Astrocyte of the spinal cord (primary cell): ENCODE measurements around the gene MAST4.

Source experiments
- DNase-seq: peaks from one replicate; pipeline ENCODE4 v3.0.0; 2011; ENCODE audit warnings: low read depth, low spot score
- H3K4me3 ChIP-seq: 2 replicates; pipeline ENCODE4 v1.5.1; 2011; ENCODE audit warnings: low read depth, mild to moderate bottlenecking, low read length, moderate library complexity
- in situ Hi-C: cut with HindIII; loops from 2 replicates; pipeline ENCODE4 v1.10.0; 2017; ENCODE audit warnings: low sequenced_read_pairs
- TF ChIP-seq, protein P1 (sequence below): IDR thresholded peaks from 2 replicates; pipeline ENCODE4 v1.5.1; 2012; ENCODE audit warnings: low read depth, mild to moderate bottlenecking, low read length, inconsistent platforms

Gene MAST4

DNA sequence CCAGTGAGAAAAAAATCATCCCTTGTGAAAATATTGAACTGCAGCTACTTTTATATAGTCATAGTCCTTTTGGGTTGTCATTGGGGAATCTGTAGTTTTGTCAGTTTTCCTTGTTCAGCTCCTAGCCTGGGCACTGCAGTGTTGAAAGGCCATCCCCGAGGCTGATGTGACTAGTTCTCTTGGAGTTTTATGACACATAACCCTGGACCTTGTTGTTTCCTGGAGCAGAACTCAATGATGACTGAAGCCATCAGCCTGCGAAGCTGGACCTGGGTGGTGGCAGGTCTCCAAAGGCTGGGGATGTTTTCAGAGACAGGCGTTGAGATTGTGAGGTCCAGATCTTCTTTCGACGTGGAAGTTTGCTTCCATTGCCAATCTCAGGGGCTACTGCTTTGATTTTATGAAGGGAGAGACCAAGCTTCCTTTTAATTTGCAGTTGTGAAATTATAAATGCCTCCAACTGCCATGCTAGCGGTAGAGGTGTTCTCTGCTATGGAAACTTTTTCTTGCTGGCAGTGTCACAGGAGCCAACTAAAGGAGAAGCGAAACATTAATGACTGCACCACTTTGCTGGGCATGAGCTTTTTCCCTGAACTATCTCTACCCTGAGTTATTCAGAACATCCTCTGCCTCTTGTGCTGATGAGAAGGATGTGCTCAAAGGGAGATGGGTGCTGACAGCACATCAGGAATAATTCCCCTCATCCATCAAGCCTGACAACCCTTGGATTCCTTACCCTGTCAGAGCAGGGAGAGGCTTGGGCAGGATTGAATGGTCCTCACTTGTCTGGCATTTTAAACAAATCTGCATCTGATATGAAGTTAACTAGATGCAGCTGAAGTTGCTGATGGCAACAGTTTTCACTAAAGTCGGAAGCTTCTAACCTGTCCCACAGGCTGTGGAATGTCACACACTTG, 209.6 kb downstream of the MAST4 start:
- TF ChIP-seq, protein P1, sequence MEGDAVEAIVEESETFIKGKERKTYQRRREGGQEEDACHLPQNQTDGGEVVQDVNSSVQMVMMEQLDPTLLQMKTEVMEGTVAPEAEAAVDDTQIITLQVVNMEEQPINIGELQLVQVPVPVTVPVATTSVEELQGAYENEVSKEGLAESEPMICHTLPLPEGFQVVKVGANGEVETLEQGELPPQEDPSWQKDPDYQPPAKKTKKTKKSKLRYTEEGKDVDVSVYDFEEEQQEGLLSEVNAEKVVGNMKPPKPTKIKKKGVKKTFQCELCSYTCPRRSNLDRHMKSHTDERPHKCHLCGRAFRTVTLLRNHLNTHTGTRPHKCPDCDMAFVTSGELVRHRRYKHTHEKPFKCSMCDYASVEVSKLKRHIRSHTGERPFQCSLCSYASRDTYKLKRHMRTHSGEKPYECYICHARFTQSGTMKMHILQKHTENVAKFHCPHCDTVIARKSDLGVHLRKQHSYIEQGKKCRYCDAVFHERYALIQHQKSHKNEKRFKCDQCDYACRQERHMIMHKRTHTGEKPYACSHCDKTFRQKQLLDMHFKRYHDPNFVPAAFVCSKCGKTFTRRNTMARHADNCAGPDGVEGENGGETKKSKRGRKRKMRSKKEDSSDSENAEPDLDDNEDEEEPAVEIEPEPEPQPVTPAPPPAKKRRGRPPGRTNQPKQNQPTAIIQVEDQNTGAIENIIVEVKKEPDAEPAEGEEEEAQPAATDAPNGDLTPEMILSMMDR: no peak
- no peak overlapping the region for H3K4me3 ChIP-seq
- DNase-seq: no peak
- in situ Hi-C loops: no loop called here

DNA sequence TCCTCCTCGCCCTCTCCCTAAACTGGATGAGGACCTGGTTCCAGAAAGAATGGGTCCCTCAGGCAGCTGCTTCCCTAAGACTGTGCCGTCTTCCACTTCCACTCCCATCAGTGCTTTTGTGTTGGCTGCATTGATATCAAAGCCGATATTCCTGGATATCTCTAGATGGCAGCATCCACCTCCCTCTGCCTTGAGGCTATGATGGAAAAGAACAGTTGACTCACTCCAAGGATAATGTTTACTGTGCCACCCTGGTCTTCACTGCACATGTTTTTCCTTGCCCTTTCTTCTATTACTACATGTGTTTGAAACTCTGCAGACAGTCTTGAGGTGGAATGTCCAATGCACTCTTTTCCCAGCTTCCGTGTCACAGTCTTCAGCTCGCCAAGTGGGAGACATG, 211.6 kb downstream of the MAST4 start:
- TF ChIP-seq, protein P1: peak; percentile 69
- DNase-seq: peak; percentile 60
- in situ Hi-C loops: no loop called here

DNA sequence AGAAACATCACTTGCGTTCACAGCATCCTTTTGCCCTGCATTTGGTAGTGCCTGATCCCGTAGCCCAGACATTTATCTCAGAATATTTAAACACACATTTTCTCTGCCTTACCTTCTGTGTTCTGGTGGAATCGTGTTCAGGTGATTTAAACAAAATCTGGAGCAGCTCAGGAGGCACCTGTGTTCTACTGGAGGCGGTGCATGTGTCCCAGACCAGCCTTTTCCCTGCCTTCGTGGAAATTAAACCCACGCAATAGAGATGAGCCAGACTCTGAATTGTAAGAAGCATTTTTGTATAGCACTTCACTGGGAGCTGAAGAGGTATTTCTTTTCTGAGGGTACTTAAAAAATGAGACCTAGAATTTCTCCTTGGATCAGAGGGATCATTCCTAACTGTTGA, 212.5 kb downstream of the MAST4 start:
- DNase-seq: no peak
- TF ChIP-seq, protein P1: no peak
- no peak overlapping the region for H3K4me3 ChIP-seq
- in situ Hi-C loops: no loop called here

More for the DNA sequence above, 211.6 kb downstream of the MAST4 start:
- no peak overlapping the region for H3K4me3 ChIP-seq

DNA sequence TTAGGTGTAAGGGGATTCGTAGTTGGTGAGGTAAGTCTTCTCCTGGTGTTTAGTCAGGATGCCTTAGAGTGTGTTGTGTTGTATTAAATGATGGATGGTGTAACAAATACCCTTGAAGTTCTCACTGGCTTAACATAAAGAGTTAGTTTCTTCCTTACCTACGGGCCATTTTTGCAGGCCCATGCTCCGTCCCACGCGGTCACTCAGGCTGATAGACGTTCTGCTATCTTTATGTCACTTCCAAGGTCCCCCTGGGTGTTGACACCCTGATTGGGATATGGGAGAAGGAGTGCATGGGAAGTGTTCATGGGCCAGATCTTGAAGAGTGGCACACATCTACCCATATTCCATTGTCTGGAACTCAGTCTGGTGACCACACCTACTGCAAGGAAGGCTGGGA, 214.0 kb downstream of the MAST4 start:
- in situ Hi-C loops: no loop called here
- TF ChIP-seq, protein P1: no peak
- no peak for DNase-seq
- H3K4me3 ChIP-seq: no peak overlapping the region

DNA sequence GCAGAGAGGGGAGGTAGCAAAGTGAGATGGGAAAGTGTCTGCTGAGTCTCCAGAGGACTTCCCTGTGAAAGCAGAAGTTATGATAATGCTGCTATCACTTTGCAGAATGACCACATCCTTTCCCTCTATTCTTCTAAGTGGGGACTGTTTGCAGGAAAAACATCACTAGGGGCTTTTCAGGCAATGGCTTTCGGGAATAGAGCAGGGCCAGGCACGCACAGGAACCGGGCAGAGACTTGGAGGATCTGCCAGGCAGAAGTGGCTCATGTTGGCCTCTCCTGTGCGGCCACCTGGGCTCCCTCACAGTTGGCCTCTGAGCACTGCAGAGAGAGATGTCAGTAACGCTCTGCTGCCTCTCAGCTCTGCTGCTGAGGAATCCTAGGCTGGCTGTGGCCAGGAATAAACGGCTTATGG, 214.7 kb downstream of the MAST4 start:
- in situ Hi-C loops: no loop called here
- TF ChIP-seq, protein P1: no peak
- H3K4me3 ChIP-seq: no peak overlapping the region
- DNase-seq: no peak

DNA sequence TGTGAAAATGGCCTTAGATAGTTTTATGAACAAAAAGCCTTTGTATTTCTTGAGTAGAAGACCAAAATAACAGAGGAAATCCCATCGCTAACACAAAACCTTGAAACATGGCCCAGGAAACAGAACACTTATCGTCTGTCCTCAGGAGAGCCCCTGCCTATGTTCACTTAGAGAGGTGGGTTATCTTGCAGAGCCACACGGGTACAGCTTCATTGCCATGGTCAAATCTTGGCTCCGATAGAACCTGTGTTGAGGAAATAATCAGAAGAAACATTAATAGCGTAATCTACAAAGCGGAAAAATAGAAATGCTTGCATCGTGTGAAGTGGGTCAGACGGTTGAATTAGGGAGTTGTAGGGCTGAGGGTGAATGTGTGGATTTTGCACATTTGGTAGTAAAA, 216.1 kb downstream of the MAST4 start:
- in situ Hi-C loops: no loop called here
- H3K4me3 ChIP-seq: no peak overlapping the region
- no peak for DNase-seq
- TF ChIP-seq, protein P1: no peak
